Upper lobe of left lung (tissue), 6 donors: ENCODE data around the gene SHROOM4. TPM values are rescaled to one million over a fixed set of nuclear protein-coding genes. Genes with fewer than 3 reads are reported as not detected.

Experiments used
- ATAC-seq, 2 donors: fragments of 200-7000 bp; cut with Tn5 transposase; one replicate each; pipeline ENCODE4 v1.9.1; 2022; ENCODE audit warnings: mild to moderate bottlenecking in 2 of 2, moderate library complexity in 2 of 2; ENCODE audit not compliant: low FRiP score in 2 of 2
- DNase-seq, 2 donors: peaks; one replicate each; pipeline ENCODE4 v3.0.0-alpha.2; 2019 to 2020
- H3K27ac ChIP-seq, 4 donors: fragments of 200-600 bp; sonication (generic); one replicate each; pipeline ENCODE4 v1.5.1; 2016 to 2019
- H3K27me3 ChIP-seq, 4 donors: fragments of 200-600 bp; sonication (generic); one replicate each; pipeline ENCODE4 v1.5.1; 2017 to 2019
- H3K36me3 ChIP-seq, 4 donors: fragments of 200-600 bp; sonication (generic); one replicate each; pipeline ENCODE4 v1.5.1; 2016 to 2019
- H3K4me1 ChIP-seq, 4 donors: fragments of 200-600 bp; sonication (generic); one replicate each; pipeline ENCODE4 v1.5.1; 2018 to 2019
- H3K4me3 ChIP-seq, 4 donors: fragments of 200-600 bp; sonication (generic); one replicate each; pipeline ENCODE4 v1.5.1; 2017 to 2019; ENCODE audit warnings: mild to moderate bottlenecking in 2 of 4, moderate library complexity in 1 of 4
- H3K9me3 ChIP-seq, 4 donors: fragments of 200-600 bp; sonication (generic); one replicate each; pipeline ENCODE4 v1.5.1; 2018 to 2019
- EP300 ChIP-seq, 4 donors: sonication (generic); formaldehyde crosslinking; IDR thresholded peaks; one replicate each; pipeline ENCODE4 v1.5.1; 2017; ENCODE audit warnings: antibody characterized with exemption in 4 of 4, control low read depth in 2 of 4
- POLR2A ChIP-seq, 4 donors: fragments of 450-650 bp; IDR thresholded peaks; one replicate each; pipeline ENCODE4 v1.5.1; 2016 to 2017; ENCODE audit warnings: antibody characterized with exemption in 4 of 4, mild to moderate bottlenecking in 2 of 4
- POLR2AphosphoS5 ChIP-seq, 2 donors: sonication (generic); formaldehyde crosslinking; IDR thresholded peaks; one replicate each; pipeline ENCODE4 v1.5.1; 2017; ENCODE audit warnings: antibody characterized with exemption in 2 of 2
- WGBS, 2 donors: methylation state at CpG; one replicate each; pipeline ENCODE4 v1.1.5; 2017 to 2018; 5-methylcytosine and 5-hydroxymethylcytosine counted together
- total RNA-seq, 6 donors: library from RNA; depleted of rRNA in 4 of 6; stranded (reverse); fragments of >200 nt in 4 of 6; gene quantifications; one replicate each; pipeline versions ENCODE4 v1.1.0 to v1.2.1, GENCODE V29; 2016 to 2021
- TF ChIP-seq, protein P1 (sequence below), 6 experiments: fragments of 450-650 bp in 4 of 6; fragments of 200-600 bp in 2 of 6; sonication (generic) in 2 of 6; IDR thresholded peaks; one replicate each; pipeline ENCODE4 v1.5.1; 2016 to 2019; ENCODE audit warnings: antibody characterized with exemption in 6 of 6
- donor health status: DM: no; HTN: no; CAD: no; lungs with moderate emphysema.
- donor health status: DM: no; HTN: yes; CAD: no; lungs with severe emphysema.

Gene SHROOM4
- total RNA-seq, 6 donors from 2014 or later: 26.7 to 51.4 (median 35.3) TPM

DNA sequence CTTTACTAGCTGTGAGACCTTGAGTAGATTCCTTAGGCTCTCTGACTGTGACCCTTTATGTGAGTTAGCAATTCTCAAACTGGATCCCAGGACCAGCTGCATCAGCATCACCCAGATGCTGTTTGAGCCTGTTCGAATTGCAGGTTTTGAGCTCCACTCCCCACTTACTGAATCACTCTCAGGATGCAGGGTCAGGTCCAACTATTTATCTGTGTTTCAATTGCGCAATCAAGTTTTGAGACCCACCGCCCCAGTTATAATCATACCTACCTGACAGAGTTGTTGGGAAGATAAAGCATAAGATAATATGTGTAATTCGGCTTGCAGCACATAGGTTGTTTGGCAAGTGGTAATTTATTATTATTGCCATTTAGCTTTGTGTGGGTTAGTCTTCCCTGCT, 187.6 kb downstream of the SHROOM4 start:
- Histone ChIP-seq H3K27me3 (no peaks in the 10 kb centered on the region), H3K4me3 (no peak overlapping the region), H3K27ac (no peak overlapping the region), H3K4me1 (peaks cover 0 to 23% (median 4%) of the 10 kb centered on the region in 4 donors), H3K9me3 (no peaks in the 10 kb centered on the region), H3K36me3 (peaks cover 0 to 16% (median 0%) of the 10 kb centered on the region in 4 donors)
- ATAC-seq (no peak), DNase-seq (no peak)
- WGBS, 2 donors: 78 to 100% methylated on average over 4 of the region's 4 CpGs
- TF ChIP-seq, protein P1, sequence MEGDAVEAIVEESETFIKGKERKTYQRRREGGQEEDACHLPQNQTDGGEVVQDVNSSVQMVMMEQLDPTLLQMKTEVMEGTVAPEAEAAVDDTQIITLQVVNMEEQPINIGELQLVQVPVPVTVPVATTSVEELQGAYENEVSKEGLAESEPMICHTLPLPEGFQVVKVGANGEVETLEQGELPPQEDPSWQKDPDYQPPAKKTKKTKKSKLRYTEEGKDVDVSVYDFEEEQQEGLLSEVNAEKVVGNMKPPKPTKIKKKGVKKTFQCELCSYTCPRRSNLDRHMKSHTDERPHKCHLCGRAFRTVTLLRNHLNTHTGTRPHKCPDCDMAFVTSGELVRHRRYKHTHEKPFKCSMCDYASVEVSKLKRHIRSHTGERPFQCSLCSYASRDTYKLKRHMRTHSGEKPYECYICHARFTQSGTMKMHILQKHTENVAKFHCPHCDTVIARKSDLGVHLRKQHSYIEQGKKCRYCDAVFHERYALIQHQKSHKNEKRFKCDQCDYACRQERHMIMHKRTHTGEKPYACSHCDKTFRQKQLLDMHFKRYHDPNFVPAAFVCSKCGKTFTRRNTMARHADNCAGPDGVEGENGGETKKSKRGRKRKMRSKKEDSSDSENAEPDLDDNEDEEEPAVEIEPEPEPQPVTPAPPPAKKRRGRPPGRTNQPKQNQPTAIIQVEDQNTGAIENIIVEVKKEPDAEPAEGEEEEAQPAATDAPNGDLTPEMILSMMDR (IDR thresholded peaks at IDR 0.05): no peak
- no peak for TF ChIP-seq POLR2A (IDR thresholded peaks at IDR 0.05)
- TF ChIP-seq POLR2AphosphoS5 (IDR thresholded peaks at IDR 0.05): no peak
- no peak for TF ChIP-seq EP300 (IDR thresholded peaks at IDR 0.05)

DNA sequence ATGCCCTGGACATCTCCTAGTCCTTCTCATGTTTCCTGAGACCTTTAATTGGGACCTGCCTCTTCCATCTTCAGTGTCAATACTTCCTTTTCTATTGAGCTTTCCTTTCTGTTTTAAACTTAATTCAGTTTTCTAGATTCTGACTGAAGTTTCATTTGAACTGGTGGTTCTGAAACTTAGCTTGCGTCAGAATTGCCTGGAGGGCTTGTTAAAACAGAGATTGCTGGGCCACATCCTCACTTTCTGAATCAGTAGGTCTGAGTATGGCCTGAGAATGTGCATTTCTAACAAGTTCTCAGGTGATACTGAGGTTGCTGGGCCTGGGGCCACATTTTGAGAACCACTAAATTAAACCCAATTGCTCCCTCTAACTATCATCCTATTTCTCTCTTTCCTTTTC, 191.2 kb downstream of the SHROOM4 start:
- TF ChIP-seq POLR2AphosphoS5 (IDR thresholded peaks at IDR 0.05) (no peak), POLR2A (IDR thresholded peaks at IDR 0.05) (no peak), EP300 (IDR thresholded peaks at IDR 0.05) (no peak)
- TF ChIP-seq, protein P1 (IDR thresholded peaks at IDR 0.05): no peak
- Histone ChIP-seq H3K9me3 (no peaks in the 10 kb centered on the region), H3K27ac (no peak overlapping the region), H3K4me1 (peaks cover 0 to 11% (median 2%) of the 10 kb centered on the region in 4 donors), H3K36me3 (peaks cover 0 to 12% (median 0%) of the 10 kb centered on the region in 4 donors), H3K4me3 (no peak overlapping the region), H3K27me3 (no peaks in the 10 kb centered on the region)
- DNase-seq: no peak
- 67 to 94% methylated on average over 1 of the region's 1 CpG for WGBS, 2 donors
- ATAC-seq: no peak

DNA sequence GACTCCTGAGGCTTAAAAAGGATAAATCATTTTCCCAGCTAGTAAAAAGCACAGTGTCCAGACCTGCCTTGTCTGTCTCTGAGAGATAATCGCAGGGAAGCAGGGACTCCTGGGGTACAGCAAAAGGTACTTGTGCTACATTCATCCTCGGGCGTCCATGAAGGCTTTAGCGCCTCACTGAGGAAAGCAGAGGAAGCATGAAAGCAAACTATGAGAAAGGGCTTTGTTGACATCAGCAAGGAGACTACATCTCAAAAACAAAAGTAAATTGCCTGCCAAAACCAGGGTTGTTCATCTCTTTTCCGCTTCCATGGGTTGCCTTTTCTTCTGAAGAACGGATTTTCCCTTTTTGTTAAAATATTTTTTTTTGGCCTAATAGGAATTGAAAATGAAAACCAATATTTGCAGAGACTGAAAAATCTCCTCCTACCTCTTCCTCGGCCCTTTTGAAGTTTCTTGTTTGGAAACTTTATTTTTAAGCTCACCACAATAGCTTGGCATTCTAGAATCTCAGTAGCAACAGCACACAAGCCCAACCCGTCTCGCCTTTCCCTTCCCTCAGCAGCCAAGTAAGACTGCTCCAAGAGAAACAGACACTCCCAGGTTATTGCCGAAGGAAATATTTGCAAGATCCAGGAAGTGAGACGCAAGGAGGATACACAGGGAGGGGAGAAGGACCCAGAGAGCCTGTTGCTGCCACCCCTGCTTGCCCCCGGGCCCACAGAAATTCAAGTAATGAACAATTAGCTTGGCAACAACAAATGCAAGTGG, 195.0 kb downstream of the SHROOM4 start:
- peak in 1 of 2 donors; percentile 15 for TF ChIP-seq POLR2AphosphoS5 (IDR thresholded peaks at IDR 0.05)
- TF ChIP-seq, protein P1 (IDR thresholded peaks at IDR 0.05): no peak
- ATAC-seq (no peak), DNase-seq (no peak)
- no peak overlapping the region for H3K4me3 ChIP-seq
- H3K36me3 ChIP-seq: no peaks in the 10 kb centered on the region
- H3K27me3 ChIP-seq: no peaks in the 10 kb centered on the region
- 50 to 53% methylated on average over 11 to 12 of the region's 12 CpGs for WGBS, 2 donors
- peaks cover 0 to 9% (median 0%) of the 10 kb centered on the region in 4 donors for H3K4me1 ChIP-seq
- H3K9me3 ChIP-seq: no peaks in the 10 kb centered on the region
- H3K27ac ChIP-seq: peak overlapping the region in 2 of 4 donors; percentile 51 to 63

DNA sequence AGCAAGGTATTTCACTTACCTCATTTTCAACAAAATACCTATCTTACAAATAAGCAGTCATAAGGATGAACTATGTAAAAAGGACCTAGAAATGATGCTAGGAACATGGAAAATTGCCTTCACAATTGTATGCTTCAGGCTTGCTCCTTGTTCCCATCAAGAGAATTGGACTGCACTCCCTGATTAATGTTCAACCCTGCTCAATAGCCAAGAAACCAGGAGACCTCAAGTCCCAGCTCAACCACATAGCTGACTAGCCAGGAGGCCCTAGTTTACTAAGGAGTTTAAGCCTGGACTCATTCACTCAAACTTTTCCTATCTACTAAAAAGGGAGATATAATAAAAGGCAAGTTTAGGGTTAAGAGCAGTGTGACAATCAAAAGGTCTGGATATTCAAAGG, 196.8 kb downstream of the SHROOM4 start:
- H3K4me3 ChIP-seq: no peak overlapping the region
- ATAC-seq (no peak), DNase-seq (no peak)
- no peaks in the 10 kb centered on the region for H3K27me3 ChIP-seq
- no peaks in the 10 kb centered on the region for H3K9me3 ChIP-seq
- H3K4me1 ChIP-seq: peaks cover 0 to 9% (median 0%) of the 10 kb centered on the region in 4 donors
- no peaks in the 10 kb centered on the region for H3K36me3 ChIP-seq
- TF ChIP-seq POLR2A (IDR thresholded peaks at IDR 0.05) (no peak), POLR2AphosphoS5 (IDR thresholded peaks at IDR 0.05) (no peak), EP300 (IDR thresholded peaks at IDR 0.05) (no peak)
- TF ChIP-seq, protein P1 (IDR thresholded peaks at IDR 0.05): no peak
- no peak overlapping the region for H3K27ac ChIP-seq
